NOMO-1 treated with dmso at 0.1 percent for 144 hours (cell line): ENCODE measurements around the gene GCK.

Source experiments
- DNase-seq: peaks from one replicate; lab custom pipeline; 2025; ENCODE audit not compliant: unreplicated experiment; lab: John Stamatoyannopoulos, UW

GCK gene

DNA sequence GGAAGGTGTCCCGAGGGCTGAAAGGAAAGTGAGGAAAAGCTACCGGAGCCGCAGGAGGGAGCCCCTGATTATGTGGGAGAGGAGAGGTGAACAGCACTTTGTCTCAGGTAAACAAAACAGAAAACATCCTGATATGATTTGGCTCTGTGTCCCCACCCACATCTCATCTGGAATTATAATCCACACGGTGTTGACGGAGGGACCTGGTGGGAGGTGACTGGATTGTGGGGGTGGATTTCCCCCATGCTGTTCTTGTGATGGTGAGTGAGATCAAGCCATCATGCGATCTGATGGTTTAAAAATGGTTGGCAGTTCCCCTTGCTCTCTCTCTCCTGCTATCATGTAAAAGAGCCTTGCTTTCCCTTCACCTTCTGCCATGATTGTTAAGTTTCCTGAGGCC is 68.8 kb downstream of the GCK start:
- no peak for DNase-seq

DNA sequence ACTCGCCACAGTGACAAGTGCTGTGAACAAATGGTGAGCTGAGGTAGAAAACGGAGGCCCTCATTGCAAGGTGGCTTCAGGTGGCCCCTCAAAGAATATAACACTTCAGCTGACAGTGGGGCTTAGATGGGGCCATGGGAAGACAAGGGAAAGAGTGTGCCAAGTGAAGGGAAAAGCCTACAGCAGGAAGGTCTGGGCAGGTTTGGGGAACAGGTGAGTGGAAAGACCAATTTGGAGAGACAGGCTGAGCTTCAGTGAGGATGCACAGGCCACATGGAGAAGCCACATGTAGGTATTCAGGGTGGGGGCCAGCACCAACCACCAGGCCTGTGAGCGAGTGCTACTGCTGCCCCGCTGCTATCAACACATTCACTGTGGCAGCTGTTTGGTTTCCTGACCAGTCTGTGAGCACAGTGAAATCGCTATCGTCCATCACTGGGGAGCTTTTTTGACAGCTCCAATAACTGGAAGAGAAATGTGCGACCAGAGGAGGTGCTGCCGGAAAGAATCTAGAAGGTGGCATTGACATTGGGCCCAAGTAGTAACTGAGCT is 69.3 kb downstream of the GCK start:
- DNase-seq, result no peak

DNA sequence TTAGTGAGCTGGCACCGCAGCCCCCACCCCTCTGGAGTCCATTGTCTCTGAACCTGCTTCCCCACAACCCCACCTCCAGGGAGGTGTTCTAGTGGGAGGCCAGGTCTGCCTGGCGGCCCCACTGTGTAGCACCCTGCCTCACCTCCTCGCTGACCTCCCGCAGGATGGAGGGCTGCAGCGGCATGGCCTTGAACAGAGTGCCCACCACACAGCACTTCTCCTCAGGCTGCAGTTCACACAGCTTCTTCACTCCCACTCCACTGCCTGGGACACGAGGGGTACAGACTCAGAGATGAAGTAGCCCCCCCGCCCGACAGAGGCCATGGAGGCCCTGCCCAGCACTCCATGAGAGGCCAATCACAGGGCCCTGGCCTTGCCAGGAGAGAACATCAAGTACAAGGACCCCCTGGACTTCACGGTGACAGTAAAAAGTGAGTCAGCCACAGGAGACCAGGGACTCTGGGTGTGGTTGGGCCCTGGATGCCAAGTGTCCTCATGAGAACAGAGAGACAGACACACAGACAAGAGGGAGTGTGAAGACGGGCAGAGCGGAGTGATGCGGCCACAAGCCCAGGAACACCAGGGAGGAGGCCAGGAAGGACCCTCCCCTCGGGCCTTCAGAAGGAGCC is 71.3 kb downstream of the GCK start:
- DNase-seq, result no peak

DNA sequence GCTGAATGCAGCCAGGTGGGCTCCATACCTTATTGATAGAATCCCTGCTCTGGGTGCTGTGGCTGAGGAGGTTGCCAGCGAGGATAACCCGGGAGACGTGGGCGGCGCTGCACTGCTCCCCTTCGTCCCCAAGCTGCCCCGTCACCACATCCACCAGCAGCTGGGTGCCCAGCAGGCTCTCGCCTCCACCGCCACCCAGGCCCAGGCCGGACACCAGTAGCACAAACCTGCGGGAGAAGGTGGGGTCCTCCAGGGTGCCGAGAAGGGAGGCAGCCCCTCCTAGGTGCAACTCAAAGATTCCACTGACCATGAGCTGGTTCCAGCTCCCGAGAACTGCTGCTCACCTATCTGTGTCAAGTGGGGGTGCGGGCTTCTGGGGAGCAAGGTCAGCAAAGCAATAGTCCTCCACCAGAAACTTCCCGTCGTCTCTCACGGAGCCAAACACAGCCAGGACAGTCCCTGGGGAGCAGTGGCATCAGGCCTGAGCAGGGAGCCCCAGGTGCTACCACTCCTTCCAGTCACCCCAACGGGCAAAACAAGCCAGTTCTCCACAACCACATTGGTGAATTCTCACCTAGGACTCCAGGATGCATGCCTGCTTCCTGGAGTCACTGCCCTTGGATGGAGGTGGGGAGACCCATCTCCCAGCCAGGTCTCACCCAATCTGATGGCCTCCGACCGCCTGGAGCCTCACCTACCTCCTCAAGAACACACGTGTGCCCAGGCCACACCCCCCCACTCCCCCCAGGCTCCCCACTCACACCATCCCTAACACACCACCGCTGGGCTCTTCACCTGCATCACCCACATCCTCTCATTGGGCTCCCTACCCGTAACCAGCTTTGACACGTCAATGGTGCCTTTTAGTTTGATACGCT is 72.2 kb downstream of the GCK start:
- DNase-seq, result no peak

DNA sequence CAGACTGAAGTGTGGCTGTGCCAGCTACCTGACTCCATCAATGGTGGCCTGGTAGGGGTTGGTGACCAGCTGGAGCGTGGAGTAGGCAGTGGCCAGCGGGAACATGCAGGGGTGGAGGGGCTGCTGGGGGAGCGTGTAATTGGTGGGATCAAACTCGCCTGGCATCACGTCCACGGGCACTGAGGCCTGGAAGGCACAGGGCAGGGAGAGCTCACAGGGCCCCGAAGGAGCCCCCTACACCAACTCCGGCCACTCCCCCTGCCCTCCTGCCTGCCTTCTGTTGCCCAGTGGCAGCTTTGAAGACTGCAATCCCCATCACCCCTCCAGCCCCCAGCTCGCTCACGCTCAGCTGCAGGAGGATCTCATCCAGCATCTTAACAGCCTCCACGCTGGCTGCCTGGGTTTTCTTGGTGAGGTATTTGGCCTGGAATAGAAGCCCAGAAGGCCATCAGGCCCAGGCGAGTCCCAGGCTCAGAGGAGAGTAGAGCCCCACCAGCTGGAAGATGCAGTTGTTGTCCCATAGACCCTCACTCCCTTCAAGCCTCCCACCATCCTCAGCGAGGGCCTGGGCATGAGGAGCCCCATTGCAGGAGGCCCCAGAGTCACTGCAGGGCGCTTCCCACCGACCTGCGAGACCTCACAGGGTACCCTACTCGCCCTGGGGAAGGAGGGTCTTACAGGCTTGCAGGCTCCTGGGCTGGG is 73.0 kb downstream of the GCK start:
- no peak for DNase-seq

DNA sequence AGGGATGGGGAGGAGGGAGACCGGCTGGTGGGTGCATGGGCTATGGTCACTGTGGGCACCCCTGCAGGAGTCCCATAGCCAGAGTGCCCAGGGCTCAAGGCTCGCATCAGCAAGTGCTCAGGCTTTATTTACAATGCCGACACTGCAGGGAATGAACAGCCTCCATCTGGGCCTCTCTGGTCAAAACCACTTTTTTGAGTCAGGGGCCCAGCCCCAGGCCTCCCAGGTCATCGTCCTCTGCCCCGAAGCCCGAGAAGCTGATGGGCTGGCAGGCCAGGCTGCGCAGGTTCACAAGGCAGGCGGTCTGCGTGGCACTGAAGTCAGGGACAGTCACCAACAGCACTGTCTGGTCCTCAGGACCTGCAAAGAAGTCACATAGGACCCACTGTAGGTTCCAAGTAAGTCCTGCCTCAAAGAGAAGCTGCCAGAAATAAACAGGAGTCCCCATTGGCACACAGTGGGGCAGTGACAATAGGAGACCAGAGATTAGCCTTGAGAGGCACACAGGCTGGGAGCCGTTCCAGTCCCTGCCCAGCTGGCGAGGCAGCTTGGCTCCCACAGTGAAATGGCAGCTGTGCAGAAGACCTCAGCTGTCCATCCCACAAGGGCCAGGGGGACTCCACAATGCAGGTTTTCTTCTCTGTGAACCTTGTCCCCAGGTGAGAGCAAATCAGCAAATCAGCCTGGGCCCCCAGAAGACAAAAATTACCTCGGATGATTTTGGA is 74.5 kb downstream of the GCK start:
- no peak for DNase-seq

- DNase-seq, result no peak
Observed at GRCh38 chr7:44113764-44114354, 75.4 kb downstream of the GCK start.

DNA sequence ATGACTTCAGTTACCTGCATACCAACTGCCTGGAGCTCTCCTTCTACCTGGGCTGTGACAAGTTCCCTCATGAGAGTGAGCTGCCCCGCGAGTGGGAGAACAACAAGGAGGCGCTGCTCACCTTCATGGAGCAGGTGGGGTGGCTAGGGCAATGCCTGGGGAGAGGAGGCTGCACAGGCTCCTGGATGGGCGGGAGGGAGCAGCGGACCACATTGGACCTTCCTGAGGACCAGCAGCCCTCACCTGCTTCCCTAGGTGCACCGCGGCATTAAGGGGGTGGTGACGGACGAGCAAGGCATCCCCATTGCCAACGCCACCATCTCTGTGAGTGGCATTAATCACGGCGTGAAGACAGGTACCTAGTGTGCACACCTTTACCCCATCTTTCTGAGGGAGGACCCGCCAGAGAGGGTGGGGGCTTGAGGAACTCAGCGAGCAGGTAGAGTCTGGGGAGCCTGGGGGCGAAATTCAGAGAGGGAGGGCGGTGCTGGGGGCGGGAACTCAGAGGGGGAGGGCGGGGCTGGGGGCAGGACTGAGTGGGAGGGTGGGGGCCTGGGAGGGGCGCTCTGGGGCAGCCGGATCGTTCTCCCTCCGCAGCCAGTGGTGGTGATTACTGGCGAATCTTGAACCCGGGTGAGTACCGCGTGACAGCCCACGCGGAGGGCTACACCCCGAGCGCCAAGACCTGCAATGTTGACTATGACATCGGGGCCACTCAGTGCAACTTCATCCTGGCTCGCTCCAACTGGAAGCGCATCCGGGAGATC is 76.1 kb downstream of the GCK start:
- no peak for DNase-seq

GRCh38 chr7:44112231-44112996 is 76.8 kb downstream of the GCK start:
- DNase-seq, result no peak

GRCh38 chr7:44111761-44112160 is 77.5 kb downstream of the GCK start:
- no peak for DNase-seq

GRCh38 chr7:44110719-44111635 is 78.3 kb downstream of the GCK start:
- DNase-seq, result no peak

DNA sequence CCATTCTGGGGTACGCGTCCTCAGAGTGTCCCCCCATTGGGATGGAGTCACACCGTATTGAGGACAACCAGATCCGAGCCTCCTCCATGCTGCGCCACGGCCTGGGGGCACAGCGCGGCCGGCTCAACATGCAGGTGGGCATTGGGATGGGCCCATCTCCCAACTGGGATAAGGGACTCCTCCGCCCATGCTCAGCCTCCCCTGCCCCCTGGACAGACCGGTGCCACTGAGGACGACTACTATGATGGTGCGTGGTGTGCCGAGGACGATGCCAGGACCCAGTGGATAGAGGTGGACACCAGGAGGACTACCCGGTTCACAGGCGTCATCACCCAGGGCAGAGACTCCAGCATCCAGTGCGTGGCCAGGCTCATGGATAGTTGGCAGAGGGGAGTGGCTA is 79.2 kb downstream of the GCK start:
- no peak for DNase-seq

- no peak for DNase-seq
Observed at GRCh38 chr7:44108768-44109750, 80.2 kb downstream of the GCK start.

GRCh38 chr7:44107961-44108767 is 81.1 kb downstream of the GCK start:
- no peak for DNase-seq

GRCh38 chr7:44107116-44107960 is 81.9 kb downstream of the GCK start:
- no peak for DNase-seq
